Calu3 (cell line): ENCODE results near the gene BANK1. TPM values are rescaled to one million over a fixed set of nuclear protein-coding genes. Genes with fewer than 3 reads are reported as not detected.

Source experiments
- BruUV-seq: library from RNA; stranded (reverse); fragments of 400-500 nt; replicated peaks from 2 replicates; lab custom pipeline; 2021; lab: Mats Ljungman, UMichigan
- CTCF ChIA-PET: fragments of 300-600 bp; sonication (Branson Sonifier 250); formaldehyde crosslinking; loops from one replicate; lab custom pipeline; 2022; ENCODE audit warnings: antibody characterized with exemption; lab: Charles Lee
- DNase-seq: peaks from one replicate; pipeline ENCODE4 v3.0.0; 2022
- H3K27ac Mint-ChIP-seq: one replicate; pipeline ENCODE4 v1.8.0; 2022; ENCODE audit warnings: mixed read lengths; ENCODE audit not compliant: unreplicated experiment
- H3K27me3 Mint-ChIP-seq: one replicate; pipeline ENCODE4 v1.8.0; 2022; ENCODE audit warnings: mixed read lengths; ENCODE audit not compliant: unreplicated experiment
- H3K36me3 Mint-ChIP-seq: one replicate; pipeline ENCODE4 v1.8.0; 2022; ENCODE audit warnings: mild to moderate bottlenecking, moderate library complexity, mixed read lengths; ENCODE audit not compliant: insufficient read depth, unreplicated experiment
- H3K4me1 Mint-ChIP-seq: one replicate; pipeline ENCODE4 v1.8.0; 2022; ENCODE audit warnings: mild to moderate bottlenecking, low read depth, mixed read lengths; ENCODE audit not compliant: unreplicated experiment
- H3K4me3 Mint-ChIP-seq: one replicate; pipeline ENCODE4 v1.8.0; 2022; ENCODE audit warnings: mild to moderate bottlenecking, low read depth, moderate library complexity, mixed read lengths; ENCODE audit not compliant: unreplicated experiment
- H3K9me3 Mint-ChIP-seq: one replicate; pipeline ENCODE4 v1.8.0; 2022; ENCODE audit warnings: low read depth, mixed read lengths; ENCODE audit not compliant: unreplicated experiment
- CTCF ChIP-seq: fragments of 200-600 bp; IDR thresholded peaks from one replicate; pipeline ENCODE4 v1.8.0; 2022; ENCODE audit warnings: antibody characterized with exemption; ENCODE audit not compliant: unreplicated experiment
- intact Hi-C: fragments of 100-400 bp; cut with micrococcal nuclease; formaldehyde crosslinking; loops from one replicate; pipeline ENCODE4 v1.10.0; 2022; ENCODE audit not compliant: unreplicated experiment
- total RNA-seq: library from RNA; stranded (reverse); gene quantifications from 2 replicates; pipeline ENCODE4 v1.2.3, GENCODE V29; 2022

BANK1 gene
- total RNA-seq, 1 experiment from 2014 or later = 6.4 TPM

GRCh38 chr4:101855239-101855638 lies 64.7 kb downstream of the BANK1 start:
- Mint-ChIP-seq H3K27ac (no peak overlapping the region), H3K4me3 (no peak overlapping the region), H3K9me3 (no peaks in the 10 kb centered on the region), H3K4me1 (peaks cover 31% of the 10 kb centered on the region), H3K27me3 (no peaks in the 10 kb centered on the region), H3K36me3 (no peaks in the 10 kb centered on the region)
- CTCF ChIA-PET = no interaction called here
- no peak for DNase-seq
- intact Hi-C loops = no loop called here
- no peak for TF ChIP-seq CTCF
- no TSS peak for BruUV-seq

DNA sequence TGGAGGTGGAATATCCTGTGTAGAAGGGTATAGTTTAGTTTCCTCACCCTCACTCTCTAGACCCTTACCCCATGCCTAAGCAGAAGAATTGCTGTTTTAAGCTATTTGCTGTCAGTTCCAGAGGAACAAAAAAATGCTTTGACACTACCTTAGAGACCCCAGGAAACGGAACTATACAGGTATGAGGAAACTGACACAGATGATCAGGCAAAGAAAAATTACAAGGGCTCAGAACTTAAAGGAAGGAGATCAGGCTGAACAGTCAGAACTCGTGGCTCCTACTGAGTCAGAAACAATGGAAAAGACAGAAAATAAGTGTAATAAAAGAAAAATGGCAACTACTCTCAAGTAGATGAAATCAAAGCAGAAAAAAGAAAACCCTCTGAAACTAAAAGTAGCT lies 65.6 kb downstream of the BANK1 start:
- no TSS peak for BruUV-seq
- intact Hi-C loops = no loop called here
- TF ChIP-seq CTCF = no peak
- Mint-ChIP-seq H3K27ac (no peak overlapping the region), H3K4me1 (peaks cover 28% of the 10 kb centered on the region), H3K36me3 (no peaks in the 10 kb centered on the region), H3K4me3 (no peak overlapping the region), H3K27me3 (no peaks in the 10 kb centered on the region), H3K9me3 (no peaks in the 10 kb centered on the region)
- DNase-seq = no peak
- CTCF ChIA-PET = no interaction called here

DNA sequence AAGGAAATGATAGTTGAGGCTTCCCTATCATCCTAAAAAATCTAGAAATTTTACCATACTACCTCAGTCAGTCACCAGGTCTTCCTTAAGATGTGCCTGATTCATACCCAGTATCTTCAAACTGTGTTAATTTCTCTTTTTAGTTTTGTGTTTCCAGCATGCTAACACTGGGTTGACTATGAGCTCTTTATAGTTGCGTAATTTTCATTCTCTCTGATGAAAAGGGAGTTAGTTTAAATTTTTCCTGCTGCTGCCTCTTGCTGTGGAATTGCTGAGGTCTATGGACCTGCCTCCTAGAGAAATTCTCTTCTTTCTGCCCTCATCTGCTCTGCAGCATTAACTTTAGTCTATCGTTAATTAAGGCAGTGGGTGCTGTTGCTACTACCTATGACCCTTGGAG lies 66.6 kb downstream of the BANK1 start:
- Mint-ChIP-seq H3K27ac (no peak overlapping the region), H3K36me3 (no peaks in the 10 kb centered on the region), H3K4me3 (no peak overlapping the region), H3K9me3 (no peaks in the 10 kb centered on the region), H3K27me3 (no peaks in the 10 kb centered on the region), H3K4me1 (peaks cover 18% of the 10 kb centered on the region)
- intact Hi-C loops = no loop called here
- no peak for DNase-seq
- CTCF ChIA-PET = no interaction called here
- no TSS peak for BruUV-seq
- TF ChIP-seq CTCF = no peak

DNA sequence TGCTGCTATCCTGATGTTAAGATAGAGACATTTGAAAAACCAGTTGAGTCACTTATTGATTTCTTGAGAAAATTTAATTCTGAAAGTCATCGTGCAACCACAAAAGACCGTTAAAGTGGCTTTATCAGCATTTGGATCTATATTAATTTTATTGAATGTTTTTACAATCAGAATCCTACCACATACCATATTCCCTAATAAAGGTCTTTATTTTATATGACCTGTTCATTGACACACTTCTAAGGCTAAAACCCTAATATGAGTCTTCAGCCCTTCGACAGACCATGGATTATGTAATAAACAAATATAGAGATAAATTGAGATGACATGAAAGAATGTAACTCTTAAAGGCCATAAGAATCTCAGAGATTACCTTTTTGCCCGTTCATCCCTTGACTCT lies 68.1 kb downstream of the BANK1 start:
- CTCF ChIA-PET = no interaction called here
- Mint-ChIP-seq H3K4me3 (no peak overlapping the region), H3K27ac (no peak overlapping the region), H3K36me3 (no peaks in the 10 kb centered on the region), H3K9me3 (no peaks in the 10 kb centered on the region), H3K27me3 (no peaks in the 10 kb centered on the region), H3K4me1 (peaks cover 18% of the 10 kb centered on the region)
- intact Hi-C loops = no loop called here
- no TSS peak for BruUV-seq
- TF ChIP-seq CTCF = no peak
- DNase-seq = no peak
